ENCODE results near the gene TTC21B.
"Not testable (repeated sequence)": the region's sequence is repeated elsewhere in the genome, so short reads cannot be mapped to it uniquely, and the experiment has no call there.

TTC21B gene

GRCh38 chr2:165889158-165889557, 64.4 kb downstream of the TTC21B start:
- no peak for DNase-seq (ENCODE audit: low read depth in 4 of 4, low spot score in 1 of 4)

GRCh38 chr2:165888171-165888570, 65.4 kb downstream of the TTC21B start:
- DNase-seq (ENCODE audit: low read depth in 4 of 4, low spot score in 1 of 4), result no peak

DNA sequence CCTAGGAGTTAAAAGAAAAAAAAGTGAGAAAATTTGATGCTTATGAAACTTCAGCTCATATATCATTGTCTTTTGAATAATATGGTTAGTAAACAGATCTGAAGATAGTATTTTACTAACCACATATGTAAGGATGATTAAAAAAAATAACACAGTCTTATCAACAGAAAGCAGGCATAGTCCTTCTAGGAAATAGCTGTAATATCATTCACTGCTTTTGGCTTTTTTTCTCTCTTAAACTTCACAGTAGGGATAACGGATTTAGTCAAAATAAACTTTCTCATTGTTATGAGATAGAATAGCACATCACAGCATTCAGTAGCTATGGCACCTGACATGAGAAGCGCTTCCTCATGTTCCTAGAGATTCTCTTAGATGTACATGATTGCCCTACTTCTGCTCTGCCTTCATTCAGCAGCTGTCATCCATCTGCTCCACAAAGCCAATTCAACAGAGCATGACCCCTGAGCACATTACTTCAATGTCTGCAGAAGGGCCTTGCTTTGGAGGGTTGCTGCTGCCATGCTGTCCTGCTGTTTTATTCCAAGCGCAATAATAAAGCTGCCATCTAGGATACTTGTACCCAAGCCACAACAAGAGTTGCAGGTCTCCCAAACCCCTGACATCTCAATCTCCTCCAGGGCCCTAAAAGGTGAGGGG, 67.0 kb downstream of the TTC21B start:
- DNase-seq (ENCODE audit: low read depth in 4 of 4, low spot score in 1 of 4), result no peak

DNA sequence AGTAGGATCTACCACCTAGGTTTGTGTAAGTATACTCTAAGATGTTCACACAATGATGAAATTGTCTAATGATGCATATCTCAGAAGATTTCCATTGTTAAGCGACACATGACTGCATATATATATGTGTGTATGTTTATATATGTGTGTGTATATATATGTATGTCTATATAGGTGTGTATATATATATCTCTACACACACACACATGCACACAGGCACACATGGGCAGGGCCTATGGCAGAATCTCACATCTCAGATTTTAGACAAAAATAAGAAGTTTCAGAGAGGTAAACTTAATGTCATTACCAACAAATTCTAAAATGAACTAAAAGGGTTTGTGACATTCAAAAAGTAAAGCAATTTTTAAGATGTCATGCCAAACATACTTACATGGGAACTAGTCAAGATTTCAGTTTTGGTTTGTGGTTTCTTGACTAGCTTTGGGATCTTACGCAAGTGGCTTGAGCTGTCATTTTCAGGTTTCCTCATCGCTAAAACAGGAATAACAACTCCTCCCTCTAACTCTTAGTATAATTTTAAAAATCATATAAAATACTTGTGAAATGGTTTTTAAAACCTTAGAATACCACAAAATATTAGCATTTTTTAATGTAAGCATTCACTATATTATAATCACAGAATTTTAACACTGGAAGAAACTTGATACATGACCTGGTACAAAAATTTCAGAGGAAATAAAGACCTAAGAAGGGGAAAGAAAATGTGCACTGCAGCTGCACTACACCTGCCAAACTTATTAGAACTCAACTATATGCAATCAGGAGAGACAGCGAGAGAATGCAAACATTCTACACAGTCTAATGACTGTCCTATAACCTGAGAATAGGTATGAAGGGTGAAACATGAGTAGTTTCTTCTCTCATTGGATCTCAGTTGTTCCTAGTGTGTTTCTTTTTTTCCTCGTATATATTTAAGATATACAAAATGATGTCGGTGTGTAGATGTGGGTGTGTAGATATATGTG, 75.7 kb downstream of the TTC21B start:
- DNase-seq (ENCODE audit: low read depth in 4 of 4, low spot score in 1 of 4), result no peak

GRCh38 chr2:165876712-165877111, 76.9 kb downstream of the TTC21B start:
- no peak for DNase-seq (ENCODE audit: low read depth in 4 of 4, low spot score in 1 of 4)

- DNase-seq (ENCODE audit: low read depth in 4 of 4, low spot score in 1 of 4), result no peak
Measured at GRCh38 chr2:165876269-165876668, 77.3 kb downstream of the TTC21B start.

- no peak for DNase-seq (ENCODE audit: low read depth in 4 of 4, low spot score in 1 of 4)
Measured at GRCh38 chr2:165874445-165875039, 79.0 kb downstream of the TTC21B start.

DNA sequence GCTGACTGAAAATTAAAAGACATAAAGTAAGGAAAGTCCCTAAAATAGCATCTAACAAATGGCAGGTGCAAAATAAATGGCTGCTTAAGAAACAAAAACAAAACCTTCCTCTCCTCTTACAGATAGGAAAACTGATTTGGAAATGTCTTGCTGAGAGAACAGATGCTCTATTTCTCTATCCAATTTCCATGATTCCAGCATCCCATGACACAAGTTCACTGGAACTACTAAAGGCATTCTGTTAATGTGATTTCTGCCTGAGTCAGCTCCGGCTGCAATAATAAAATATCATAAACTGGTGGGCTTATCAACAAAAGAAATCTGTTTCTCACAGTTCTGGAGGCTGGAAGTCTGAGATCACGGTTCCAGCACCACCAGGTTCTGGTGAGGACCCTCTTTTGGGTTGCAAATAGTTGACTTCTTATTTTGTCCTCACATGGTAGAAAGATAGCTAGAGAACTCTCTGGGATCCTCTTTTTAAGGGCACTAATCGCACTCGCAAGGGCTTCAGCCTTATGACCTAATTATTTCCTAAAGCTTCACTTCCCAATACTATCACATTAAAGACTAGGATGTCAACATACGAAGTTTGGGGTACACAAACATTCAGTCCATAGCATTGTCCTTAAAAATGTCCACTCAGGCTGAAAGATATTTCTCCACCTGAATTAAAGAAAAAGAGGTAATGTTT, 81.3 kb downstream of the TTC21B start:
- no peak for DNase-seq (ENCODE audit: low read depth in 4 of 4, low spot score in 1 of 4)

GRCh38 chr2:165871025-165871424, 82.6 kb downstream of the TTC21B start:
- DNase-seq (ENCODE audit: low read depth in 4 of 4, low spot score in 1 of 4), result no peak

GRCh38 chr2:165870346-165870745, 83.2 kb downstream of the TTC21B start:
- DNase-seq (ENCODE audit: low read depth in 4 of 4, low spot score in 1 of 4), result no peak

DNA sequence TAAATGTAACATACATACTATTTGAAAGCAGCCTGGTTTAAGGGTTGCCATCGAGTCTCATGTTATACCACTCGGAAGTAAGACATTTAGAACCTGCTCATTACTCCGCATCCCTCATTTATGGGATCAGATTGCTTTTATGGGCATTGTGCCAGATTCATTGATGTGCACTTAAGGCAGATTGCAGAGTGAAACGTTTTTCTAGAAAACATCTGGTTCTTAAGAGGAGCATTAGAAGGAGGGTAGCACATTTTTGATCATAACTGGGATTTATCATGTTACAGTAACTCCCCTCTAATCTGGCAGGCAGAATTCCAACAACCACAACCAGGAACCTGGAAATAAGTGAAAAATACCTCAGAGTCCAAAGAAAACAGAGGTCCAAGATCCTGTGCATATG, 85.4 kb downstream of the TTC21B start:
- no peak for DNase-seq (ENCODE audit: low read depth in 4 of 4, low spot score in 1 of 4)

GRCh38 chr2:165864296-165864695, 89.3 kb downstream of the TTC21B start:
- no peak for DNase-seq (ENCODE audit: low read depth in 4 of 4, low spot score in 1 of 4)

- no peak for DNase-seq (ENCODE audit: low read depth in 4 of 4, low spot score in 1 of 4)
Measured at GRCh38 chr2:165863810-165864261, 89.7 kb downstream of the TTC21B start.

DNA sequence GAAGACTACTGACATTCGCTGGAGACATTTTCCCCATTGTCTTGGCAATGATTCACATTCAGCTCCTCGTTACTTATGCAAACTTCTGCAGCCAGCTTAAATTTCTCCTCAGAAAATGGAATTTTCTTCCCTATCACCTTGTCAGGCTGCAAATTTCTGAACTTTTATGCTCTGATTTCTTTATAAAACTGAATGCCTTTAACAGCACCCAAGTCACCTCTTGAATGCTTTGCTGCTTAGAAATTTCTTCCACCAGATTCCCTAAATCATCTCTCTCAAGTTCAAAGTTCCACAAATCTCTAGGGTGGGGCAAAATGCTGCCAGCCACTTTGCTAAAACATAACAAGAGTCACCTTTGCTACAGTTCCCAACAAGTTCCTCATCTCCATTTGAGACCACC, 92.5 kb downstream of the TTC21B start:
- not testable (repeated sequence) for DNase-seq (ENCODE audit: low read depth in 4 of 4, low spot score in 1 of 4)

GRCh38 chr2:165859723-165860122, 93.9 kb downstream of the TTC21B start:
- not testable (repeated sequence) for DNase-seq (ENCODE audit: low read depth in 4 of 4, low spot score in 1 of 4)

DNA sequence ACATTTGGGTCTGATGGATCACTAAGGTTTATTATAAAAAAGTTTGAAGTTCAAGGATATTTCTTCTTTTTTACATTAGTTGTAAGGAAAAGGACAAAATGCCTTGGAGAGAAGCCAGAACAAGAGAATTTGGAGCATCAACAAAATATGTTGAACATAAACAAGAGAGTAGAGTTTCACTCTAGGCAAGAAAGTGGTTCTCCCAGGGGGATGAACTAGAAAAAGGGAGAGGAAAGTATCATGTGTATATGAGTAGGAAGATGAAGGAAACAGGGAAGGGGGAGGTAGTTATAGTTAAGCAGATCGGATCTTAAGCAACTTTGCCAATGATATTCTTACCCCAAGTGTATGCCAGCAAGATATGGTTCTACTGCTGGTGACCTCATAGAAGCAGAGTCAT, 95.7 kb downstream of the TTC21B start:
- DNase-seq (ENCODE audit: low read depth in 4 of 4, low spot score in 1 of 4), result no peak

DNA sequence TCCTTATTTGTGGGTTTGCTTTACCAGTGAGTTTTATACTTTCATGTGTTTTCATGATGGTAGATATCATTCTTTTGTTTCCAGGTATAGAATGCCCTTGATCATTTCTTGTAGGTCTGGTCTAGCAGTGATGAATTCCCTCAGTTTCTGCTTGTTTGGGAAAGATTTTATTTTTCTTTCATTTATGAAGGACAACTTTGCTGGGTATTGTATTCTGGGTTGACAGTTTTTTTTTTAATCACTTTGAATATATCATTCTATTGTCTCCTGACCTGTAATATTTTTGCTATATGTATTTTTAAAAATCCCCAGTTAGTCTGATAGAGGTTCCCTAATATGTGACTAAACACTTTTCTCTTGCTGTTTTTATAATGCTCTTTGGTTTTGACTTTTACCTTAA, 101.2 kb downstream of the TTC21B start:
- no peak for DNase-seq (ENCODE audit: low read depth in 4 of 4, low spot score in 1 of 4)

GRCh38 chr2:165847001-165847400, 106.6 kb downstream of the TTC21B start:
- DNase-seq (ENCODE audit: low read depth in 4 of 4, low spot score in 1 of 4), result no peak

DNA sequence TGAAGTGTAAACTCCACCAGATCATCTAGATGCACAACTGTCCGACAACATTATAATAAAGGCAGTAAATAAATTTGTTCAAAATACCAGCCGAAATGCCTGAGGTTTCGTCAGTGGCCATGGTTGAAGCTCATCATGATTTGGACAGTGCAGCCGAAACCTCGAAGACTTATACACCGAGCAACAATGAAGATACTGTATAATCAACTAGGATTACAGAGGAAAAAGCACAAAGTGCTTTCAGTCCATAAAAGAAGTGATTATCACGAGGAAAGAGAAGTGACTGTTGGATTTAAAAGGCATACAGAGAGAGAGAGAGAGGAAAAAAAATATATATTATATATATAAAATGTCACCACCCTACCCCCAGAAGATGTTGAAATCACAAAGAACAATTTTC, 107.5 kb downstream of the TTC21B start:
- no peak for DNase-seq (ENCODE audit: low read depth in 4 of 4, low spot score in 1 of 4)

DNA sequence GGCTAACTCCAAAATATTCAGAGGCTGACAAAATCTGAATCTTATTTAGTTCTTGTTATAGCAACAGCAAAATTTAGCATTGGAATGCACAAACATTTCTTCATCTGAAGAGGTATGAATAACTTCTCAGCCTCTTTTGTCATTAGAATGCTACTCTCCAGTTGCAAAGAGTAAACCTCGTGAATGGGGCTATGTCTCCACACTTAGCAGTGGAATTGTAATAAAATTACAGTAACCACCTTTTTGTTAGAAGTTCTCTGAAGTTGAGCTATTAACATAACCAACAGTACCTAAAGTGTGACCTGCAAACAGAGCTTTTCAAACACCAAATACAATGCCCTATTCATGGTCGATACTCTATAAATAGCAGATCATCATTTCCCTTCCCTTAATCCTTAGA, 109.4 kb downstream of the TTC21B start:
- DNase-seq (ENCODE audit: low read depth in 4 of 4, low spot score in 1 of 4), result no peak

- no peak for DNase-seq (ENCODE audit: low read depth in 4 of 4, low spot score in 1 of 4)
Measured at GRCh38 chr2:165843351-165843750, 110.2 kb downstream of the TTC21B start.

Measured in stimulated activated CD4-positive, alpha-beta T cell treated with anti-CD3 and anti-CD28 coated beads, Interleukin-1b, Interleukin-23, amount 100 ng/mL, for 24 hours (primary cell).